HepG2 (cell line): Measurements from ENCODE around the gene MAP3K19. TPM values are rescaled to one million over a fixed set of nuclear protein-coding genes. Genes with fewer than 3 reads are reported as not detected.

Experiments used
- ATAC-seq: fragments of 200-7000 bp; cut with Tn5 transposase; 3 replicates; pipeline ENCODE4 v1.9.1; 2020; ENCODE audit warnings: mild to moderate bottlenecking, moderate library complexity
- BruUV-seq: library from RNA; stranded (reverse); fragments of 400-500 nt; replicated peaks from 2 replicates; lab custom pipeline; 2021; lab: Mats Ljungman, UMichigan
- CTCF ChIA-PET: fragments of 300-600 bp; formaldehyde crosslinking; extraction: SDS; loops from one replicate; lab custom pipeline; 2021; ENCODE audit warnings: low total read pairs, inconsistent platforms, low intra/inter-chr PET ratio; lab: Yijun Ruan, JAX
- POLR2A ChIA-PET: fragments of 350-600 bp; sonication (Branson Sonifier 250); formaldehyde crosslinking; loops from one replicate; lab custom pipeline; 2020; ENCODE audit warnings: antibody characterized with exemption, inconsistent platforms; lab: Yijun Ruan, JAX
- DNase-seq: peaks from one replicate; pipeline ENCODE4 v3.0.0-alpha.2; 2015; ENCODE audit warnings: low spot score
- FAIRE-seq: peaks from 3 replicates; lab custom pipeline; 2011; peaks lifted over from hg19 to GRCh38; lab: Jason Lieb, UNC
- H2AFZ ChIP-seq: one replicate; pipeline ENCODE4 v1.6.1; 2011; ENCODE audit warnings: low read length, inconsistent platforms
- H3K27ac ChIP-seq: fragments of 300-600 bp; 3 replicates; pipeline ENCODE4 v1.8.0; 2011; ENCODE audit warnings: mixed run types, mild to moderate bottlenecking, mixed read lengths, low read length, inconsistent platforms; ENCODE audit not compliant: insufficient read depth; ENCODE audit errors: extremely low read length
- H3K27me3 ChIP-seq, 2 experiments: fragments of 200-600 bp in 1 of 2; 2 replicates in 1 of 2; 3 replicates in 1 of 2; pipeline versions ENCODE4 v1.6.0 to v1.8.0; 2011; ENCODE audit warnings: low read length in 2 of 2, mild to moderate bottlenecking in 2 of 2, moderate library complexity in 2 of 2, inconsistent platforms in 1 of 2; ENCODE audit not compliant: insufficient read depth in 2 of 2, control insufficient read depth in 1 of 2
- H3K36me3 ChIP-seq, 2 experiments: fragments of 200-600 bp in 1 of 2; replicated peaks in 1 of 2; 2 replicates in 1 of 2; 3 replicates in 1 of 2; pipeline versions ENCODE4 v1.5.1 to v1.8.0; 2011; ENCODE audit warnings: low read length in 2 of 2, inconsistent platforms in 1 of 2; ENCODE audit not compliant: insufficient read depth in 2 of 2, control insufficient read depth in 1 of 2
- H3K4me1 ChIP-seq: 2 replicates; pipeline ENCODE4 v1.5.1; 2012; ENCODE audit warnings: low read length, inconsistent platforms; ENCODE audit not compliant: insufficient read depth
- H3K4me2 ChIP-seq: 2 replicates; pipeline ENCODE4 v1.6.0; 2011; ENCODE audit warnings: low read depth, low read length, inconsistent platforms
- H3K4me3 ChIP-seq, 3 experiments: fragments of 200-600 bp in 1 of 3; sonication (generic), shearing (Covaris generic) in 1 of 3; replicated peaks in 1 of 3; 2 replicates each; pipeline ENCODE4 v1.5.1; 2011 to 2016; ENCODE audit warnings: low read length in 3 of 3, inconsistent platforms in 2 of 3, low read depth in 2 of 3, mild to moderate bottlenecking in 2 of 3, control low read depth in 1 of 3, mixed read lengths in 1 of 3; ENCODE audit not compliant: insufficient read depth in 1 of 3
- H3K79me2 ChIP-seq: one replicate; pipeline ENCODE4 v1.6.1; 2011; ENCODE audit warnings: low read length, inconsistent platforms; ENCODE audit not compliant: insufficient read depth
- H3K9ac ChIP-seq: 2 replicates; pipeline ENCODE4 v1.6.0; 2011; ENCODE audit warnings: mild to moderate bottlenecking, low read depth, low read length, inconsistent platforms; ENCODE audit not compliant: insufficient read depth
- H3K9me3 ChIP-seq: 2 replicates; pipeline ENCODE4 v1.5.1; 2012; ENCODE audit warnings: mild to moderate bottlenecking, low read length
- H4K20me1 ChIP-seq: 2 replicates; pipeline ENCODE4 v1.6.0; 2011; ENCODE audit warnings: inconsistent platforms, mild to moderate bottlenecking, low read length, moderate library complexity; ENCODE audit not compliant: insufficient read depth
- CEBPB ChIP-seq: IDR thresholded peaks from 2 replicates; pipeline ENCODE4 v1.6.1; 2011; ENCODE audit warnings: low read depth, low read length, improper control_type of control experiment, borderline replicate concordance
- CEBPG ChIP-seq: IDR thresholded peaks from 2 replicates; pipeline ENCODE4 v1.6.1; 2016
- DMAP1 ChIP-seq: IDR thresholded peaks from 2 replicates; pipeline ENCODE4 v1.6.1; 2016
- NCOR1 ChIP-seq: fragments of 200-600 bp; sonication (generic); IDR thresholded peaks from 2 replicates; pipeline ENCODE4 v1.7.0; 2017; ENCODE audit warnings: antibody characterized with exemption, low read length, borderline replicate concordance
- NFIB ChIP-seq: sonication (generic); formaldehyde crosslinking; IDR thresholded peaks from 2 replicates; pipeline ENCODE4 v1.9.0; 2021; ENCODE audit warnings: missing genetic modification reagents, mild to moderate bottlenecking, borderline replicate concordance
- ZFP36 ChIP-seq: fragments of 150-350 bp; IDR thresholded peaks from 2 replicates; pipeline ENCODE4 v1.6.1; 2018; ENCODE audit warnings: borderline replicate concordance, low read length, low read depth; ENCODE audit not compliant: partially characterized antibody
- ZNF337 ChIP-seq: sonication (generic); formaldehyde crosslinking; IDR thresholded peaks from 2 replicates; pipeline ENCODE4 v1.5.1; 2020; ENCODE audit warnings: missing genetic modification reagents, low read depth, mild to moderate bottlenecking, borderline replicate concordance
- ZNF468 ChIP-seq: sonication (generic); formaldehyde crosslinking; IDR thresholded peaks from 2 replicates; pipeline ENCODE4 v1.8.0; 2022; ENCODE audit warnings: mild to moderate bottlenecking, moderate library complexity, missing genetic modification reagents
- ZSCAN31 ChIP-seq: sonication (generic); formaldehyde crosslinking; IDR thresholded peaks from 2 replicates; pipeline ENCODE4 v1.5.0; 2020; ENCODE audit warnings: low read depth, mild to moderate bottlenecking, missing genetic modification reagents
- WGBS: methylation state at CpG from one replicate; pipeline ENCODE4 v1.1.6; 2017; ENCODE audit warnings: low lambda C conversion rate; 5-methylcytosine and 5-hydroxymethylcytosine counted together
- in situ Hi-C: cut with HindIII; loops from 2 replicates; pipeline ENCODE4 v1.10.0; 2017; ENCODE audit warnings: low pct_unique_long_range_greater_than_20kb; ENCODE audit not compliant: extremely low pct_ligation_motif_present
- intact Hi-C: fragments of 100-400 bp; cut with micrococcal nuclease; formaldehyde crosslinking; loops from one replicate; pipeline ENCODE4 v1.10.0; 2022; ENCODE audit not compliant: unreplicated experiment
- polyA plus RNA-seq, 8 experiments: library from polyadenylated mRNA; depleted of rRNA in 3 of 8; stranded (reverse) in 7 of 8; unstranded in 1 of 8; fragments of >200 nt; fragmentation: Illumina TruSeq in 4 of 8; extraction: Trizol in 4 of 8; gene quantifications; 2 replicates each; pipeline versions ENCODE4 v1.2.1 to v1.2.3, GENCODE V29; 2011 to 2016; ENCODE audit warnings: low read depth in 4 of 8, missing spikeins in 1 of 8, mixed read lengths in 1 of 8; ENCODE audit not compliant: insufficient read depth in 1 of 8
- total RNA-seq, 5 experiments: library from RNA; depleted of rRNA; stranded (reverse); fragments of >200 nt; fragmentation: Illumina TruSeq; extraction: Trizol; gene quantifications; 2 replicates each; pipeline ENCODE4 v1.2.3, GENCODE V29; 2016; ENCODE audit warnings: low read depth in 1 of 5
- TF ChIP-seq, protein P1 (sequence below): sonication (generic); formaldehyde crosslinking; IDR thresholded peaks from 2 replicates; pipeline ENCODE4 v1.4.0; 2020; ENCODE audit warnings: mild to moderate bottlenecking, missing genetic modification reagents
- TF ChIP-seq, protein P2 (sequence below): sonication (generic); formaldehyde crosslinking; IDR thresholded peaks from 2 replicates; pipeline ENCODE4 v1.5.1; 2020; ENCODE audit warnings: mild to moderate bottlenecking, moderate library complexity, missing genetic modification reagents

The MAP3K19 gene
- total and polyA plus RNA-seq, 2 of the 13 experiments (the other 11 are each of a cell fraction or from before 2014, with no cell fraction given) = not detected

DNA sequence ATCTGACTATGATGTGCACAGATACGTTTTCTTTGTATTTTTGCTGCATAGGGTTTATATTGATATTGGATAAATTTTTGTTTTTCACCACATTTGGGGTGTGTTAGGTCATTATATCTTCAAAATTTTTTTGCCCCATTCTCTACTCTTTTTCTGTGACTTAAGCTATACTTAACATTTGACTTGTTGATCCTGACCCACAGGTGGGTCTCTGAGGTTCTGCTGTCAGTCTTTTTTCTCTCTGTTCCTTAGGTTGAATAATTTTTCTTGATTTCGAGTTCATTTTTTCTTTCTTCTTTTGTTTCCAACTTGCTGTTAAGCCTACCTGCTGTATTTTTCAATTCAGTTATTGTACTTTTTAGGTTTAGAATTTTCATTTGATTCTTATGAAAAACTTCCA, 16.9 kb upstream of the MAP3K19 start (continued):
- no peak for TF ChIP-seq ZNF337 (CRISPR knock-in tag)
- TF ChIP-seq ZNF468 (CRISPR knock-in tag) = no peak
- TF ChIP-seq NFIB (CRISPR knock-in tag) = no peak
- TF ChIP-seq, protein P1, sequence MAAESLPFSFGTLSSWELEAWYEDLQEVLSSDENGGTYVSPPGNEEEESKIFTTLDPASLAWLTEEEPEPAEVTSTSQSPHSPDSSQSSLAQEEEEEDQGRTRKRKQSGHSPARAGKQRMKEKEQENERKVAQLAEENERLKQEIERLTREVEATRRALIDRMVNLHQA (CRISPR knock-in tag) = no peak
- no peak for TF ChIP-seq ZFP36
- no peak for TF ChIP-seq DMAP1 (CRISPR knock-in tag)
- no peak for TF ChIP-seq NCOR1

GRCh38 chr2:135063210-135063609, 16.0 kb upstream of the MAP3K19 start:
- CTCF ChIA-PET = no interaction called here
- Histone ChIP-seq H3K9ac (no peak overlapping the region), H4K20me1 (no peaks in the 10 kb centered on the region), H3K4me1 (0 out of 2 replicates have a peak, but pooled peaks cover 6% of the 10 kb centered on the region), H2AFZ (no peak overlapping the region), H3K36me3 (peaks cover 10 to 35% of the 10 kb centered on the region in 2 experiments), H3K4me3 (no peak overlapping the region), H3K4me2 (no peak overlapping the region), H3K9me3 (no peaks in the 10 kb centered on the region), H3K79me2 (peaks cover 62% of the 10 kb centered on the region), H3K27ac (no peak overlapping the region), H3K27me3 (no peaks in the 10 kb centered on the region)
- DNase-seq (no peak), ATAC-seq (no peak), FAIRE-seq (no peak)
- POLR2A ChIA-PET = no interaction called here
- 74% methylated on average over 1 of the region's 1 CpG for WGBS
- in situ Hi-C loops (no loop called here), intact Hi-C loops (no loop called here)
- no TSS peak for BruUV-seq
- TF ChIP-seq CEBPG (CRISPR knock-in tag) (peak; percentile 58), CEBPB (peak; percentile 90), ZSCAN31 (CRISPR knock-in tag) (no peak)
- TF ChIP-seq, protein P2, sequence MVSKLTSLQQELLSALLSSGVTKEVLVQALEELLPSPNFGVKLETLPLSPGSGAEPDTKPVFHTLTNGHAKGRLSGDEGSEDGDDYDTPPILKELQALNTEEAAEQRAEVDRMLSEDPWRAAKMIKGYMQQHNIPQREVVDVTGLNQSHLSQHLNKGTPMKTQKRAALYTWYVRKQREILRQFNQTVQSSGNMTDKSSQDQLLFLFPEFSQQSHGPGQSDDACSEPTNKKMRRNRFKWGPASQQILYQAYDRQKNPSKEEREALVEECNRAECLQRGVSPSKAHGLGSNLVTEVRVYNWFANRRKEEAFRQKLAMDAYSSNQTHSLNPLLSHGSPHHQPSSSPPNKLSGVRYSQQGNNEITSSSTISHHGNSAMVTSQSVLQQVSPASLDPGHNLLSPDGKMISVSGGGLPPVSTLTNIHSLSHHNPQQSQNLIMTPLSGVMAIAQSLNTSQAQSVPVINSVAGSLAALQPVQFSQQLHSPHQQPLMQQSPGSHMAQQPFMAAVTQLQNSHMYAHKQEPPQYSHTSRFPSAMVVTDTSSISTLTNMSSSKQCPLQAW (CRISPR knock-in tag) = no peak
